CD4-positive, alpha-beta T cell (primary cell): ENCODE data around the gene COL24A1. TPM values are rescaled to one million over a fixed set of nuclear protein-coding genes. Genes with fewer than 3 reads are reported as not detected.

Source experiments
- ATAC-seq: fragments of 200-7000 bp; cut with Tn5 transposase; one replicate; pipeline ENCODE4 v1.10.0; 2022; ENCODE audit warnings: mild to moderate bottlenecking; ENCODE audit not compliant: poor library complexity
- CTCF ChIA-PET: fragments of 350-600 bp; sonication (Branson Sonifier 250); formaldehyde crosslinking; loops from one replicate; lab custom pipeline; 2021; ENCODE audit warnings: antibody characterized with exemption, inconsistent platforms; lab: Charles Lee
- POLR2A ChIA-PET: fragments of 350-600 bp; sonication (Branson Sonifier 250); formaldehyde crosslinking; loops from one replicate; lab custom pipeline; 2021; ENCODE audit warnings: antibody characterized with exemption, inconsistent platforms; lab: Charles Lee
- DNase-seq, 14 experiments: peaks; one replicate each; pipeline ENCODE4 v3.0.0-alpha.2; 2013 to 2020; ENCODE audit warnings: mixed read lengths in 2 of 14
- H3K27ac ChIP-seq, 2 donors: one replicate each; pipeline versions ENCODE4 v1.5.1 to v1.7.0; 2013; ENCODE audit warnings: low read length in 2 of 2, low read depth in 1 of 2, mild to moderate bottlenecking in 1 of 2
- H3K27me3 ChIP-seq, 2 experiments: 1 replicate in 1 of 2; 2 replicates in 1 of 2; pipeline versions ENCODE4 v1.6.1 to v1.7.0; 2013; ENCODE audit warnings: low read length in 2 of 2, control low read depth in 1 of 2, mild to moderate bottlenecking in 1 of 2, moderate library complexity in 1 of 2; ENCODE audit not compliant: insufficient read depth in 2 of 2, control insufficient read depth in 1 of 2
- H3K36me3 ChIP-seq: one replicate; pipeline ENCODE4 v1.6.1; 2013; ENCODE audit warnings: low read length, control low read depth; ENCODE audit not compliant: insufficient read depth
- H3K4me1 ChIP-seq: one replicate; pipeline ENCODE4 v1.6.1; 2013; ENCODE audit warnings: low read length, control low read depth; ENCODE audit not compliant: insufficient read depth
- H3K4me3 ChIP-seq: one replicate; pipeline ENCODE4 v1.5.1; 2013; ENCODE audit warnings: mild to moderate bottlenecking, low read length, moderate library complexity
- H3K9me3 ChIP-seq, 2 experiments: 1 replicate in 1 of 2; 2 replicates in 1 of 2; pipeline versions ENCODE4 v1.6.1 to v1.7.0; 2013; ENCODE audit warnings: low read length in 2 of 2, mild to moderate bottlenecking in 2 of 2, control low read depth in 1 of 2, moderate library complexity in 1 of 2; ENCODE audit not compliant: control insufficient read depth in 1 of 2, insufficient read depth in 1 of 2
- H3K27ac Mint-ChIP-seq: one replicate; pipeline ENCODE4 v1.8.0; 2020; ENCODE audit warnings: mixed read lengths
- H3K27me3 Mint-ChIP-seq: one replicate; pipeline ENCODE4 v1.8.0; 2021; ENCODE audit warnings: mixed read lengths
- H3K36me3 Mint-ChIP-seq: one replicate; pipeline ENCODE4 v1.8.0; 2021; ENCODE audit warnings: low read depth, mixed read lengths
- H3K4me1 Mint-ChIP-seq: one replicate; pipeline ENCODE4 v1.8.0; 2021; ENCODE audit warnings: low read depth, mixed read lengths
- H3K4me3 Mint-ChIP-seq: one replicate; pipeline ENCODE4 v1.8.0; 2020; ENCODE audit warnings: mild to moderate bottlenecking, mixed read lengths
- H3K9me3 Mint-ChIP-seq: one replicate; pipeline ENCODE4 v1.8.0; 2020; ENCODE audit warnings: mixed read lengths
- intact Hi-C, 2 experiments: fragments of 100-400 bp; cut with DNase I in 1 of 2; cut with micrococcal nuclease in 1 of 2; formaldehyde crosslinking; loops; one replicate each; pipeline versions ENCODE4 v1.15.1 to v1.9.0; 2023 to 2025; cut with DNase I, micrococcal nuclease
- total RNA-seq, 174 experiments: library from RNA in 2 of 174; stranded (reverse) in 2 of 174; gene quantifications; one replicate each; pipeline ENCODE4 v1.2.3 and lab custom pipeline; 2021 to 2026
- TF ChIP-seq, protein P1 (sequence below): fragments of 200-600 bp; IDR thresholded peaks from one replicate; pipeline ENCODE4 v1.8.0; 2022; ENCODE audit warnings: antibody characterized with exemption, mild to moderate bottlenecking

The COL24A1 gene
- total RNA-seq, 2 experiments from 2014 or later = 0.25 TPM; not detected in 1

DNA sequence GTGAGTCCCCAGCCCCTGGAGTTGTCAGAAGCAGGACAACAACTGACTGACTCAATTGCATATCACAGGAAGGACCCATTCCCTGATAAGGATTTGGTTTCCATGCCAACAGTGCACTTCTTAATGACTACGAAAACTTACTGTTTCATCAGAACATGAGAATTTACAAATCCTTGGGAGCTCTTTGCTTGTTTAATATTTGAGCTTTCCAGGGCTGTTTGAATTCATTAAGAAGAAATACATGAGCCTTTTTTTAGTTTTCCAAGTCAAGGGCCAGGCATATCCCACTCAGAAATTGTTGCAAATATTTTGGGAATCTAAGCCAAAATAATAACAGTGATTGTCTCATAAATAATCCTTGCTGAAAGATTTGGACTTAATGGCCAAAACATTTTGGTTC is 27.2 kb upstream of the COL24A1 start:
- DNase-seq (no peak), ATAC-seq (no peak)
- H3K36me3 ChIP-seq = no peaks in the 10 kb centered on the region
- TF ChIP-seq, protein P1, sequence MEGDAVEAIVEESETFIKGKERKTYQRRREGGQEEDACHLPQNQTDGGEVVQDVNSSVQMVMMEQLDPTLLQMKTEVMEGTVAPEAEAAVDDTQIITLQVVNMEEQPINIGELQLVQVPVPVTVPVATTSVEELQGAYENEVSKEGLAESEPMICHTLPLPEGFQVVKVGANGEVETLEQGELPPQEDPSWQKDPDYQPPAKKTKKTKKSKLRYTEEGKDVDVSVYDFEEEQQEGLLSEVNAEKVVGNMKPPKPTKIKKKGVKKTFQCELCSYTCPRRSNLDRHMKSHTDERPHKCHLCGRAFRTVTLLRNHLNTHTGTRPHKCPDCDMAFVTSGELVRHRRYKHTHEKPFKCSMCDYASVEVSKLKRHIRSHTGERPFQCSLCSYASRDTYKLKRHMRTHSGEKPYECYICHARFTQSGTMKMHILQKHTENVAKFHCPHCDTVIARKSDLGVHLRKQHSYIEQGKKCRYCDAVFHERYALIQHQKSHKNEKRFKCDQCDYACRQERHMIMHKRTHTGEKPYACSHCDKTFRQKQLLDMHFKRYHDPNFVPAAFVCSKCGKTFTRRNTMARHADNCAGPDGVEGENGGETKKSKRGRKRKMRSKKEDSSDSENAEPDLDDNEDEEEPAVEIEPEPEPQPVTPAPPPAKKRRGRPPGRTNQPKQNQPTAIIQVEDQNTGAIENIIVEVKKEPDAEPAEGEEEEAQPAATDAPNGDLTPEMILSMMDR = no peak
- H3K4me1 ChIP-seq = no peaks in the 10 kb centered on the region
- H3K4me3 ChIP-seq = no peak overlapping the region
- ChIA-PET CTCF (no interaction called here), POLR2A (no interaction called here)
- Mint-ChIP-seq H3K4me3 (no peak overlapping the region), H3K27ac (no peak overlapping the region), H3K9me3 (peaks cover 3% of the 10 kb centered on the region), H3K4me1 (no peaks in the 10 kb centered on the region), H3K27me3 (no peaks in the 10 kb centered on the region), H3K36me3 (no peaks in the 10 kb centered on the region)
- H3K9me3 ChIP-seq = peaks cover 0 to 5% of the 10 kb centered on the region in 2 experiments
- intact Hi-C loops = no loop called here
- H3K27me3 ChIP-seq = no peaks in the 10 kb centered on the region
- H3K27ac ChIP-seq = no peak overlapping the region

DNA sequence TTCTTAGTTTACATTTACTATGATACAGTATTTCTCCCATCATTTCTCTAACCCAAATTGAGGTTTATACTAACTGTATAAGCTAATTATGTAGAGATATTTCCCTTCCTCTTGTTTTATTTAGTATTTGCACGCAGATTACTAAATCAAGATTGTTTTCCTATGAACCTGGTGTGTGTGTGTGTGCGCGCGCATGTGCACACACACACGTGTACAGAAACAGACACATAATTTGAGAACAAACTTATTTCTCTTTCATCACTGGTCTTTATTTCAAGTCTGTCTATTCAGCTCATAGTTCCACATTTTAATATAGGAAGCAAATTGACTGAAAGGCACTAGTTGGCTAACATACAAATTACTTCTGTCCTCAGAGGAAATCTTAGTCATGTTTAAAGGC is 19.7 kb upstream of the COL24A1 start:
- Mint-ChIP-seq H3K27ac (no peak overlapping the region), H3K27me3 (no peaks in the 10 kb centered on the region), H3K36me3 (no peaks in the 10 kb centered on the region), H3K4me1 (no peaks in the 10 kb centered on the region), H3K9me3 (peaks cover 3% of the 10 kb centered on the region), H3K4me3 (no peak overlapping the region)
- Histone ChIP-seq H3K27ac (no peak overlapping the region), H3K4me1 (no peaks in the 10 kb centered on the region), H3K27me3 (no peaks in the 10 kb centered on the region), H3K36me3 (no peaks in the 10 kb centered on the region), H3K4me3 (no peak overlapping the region), H3K9me3 (no peaks in the 10 kb centered on the region)
- DNase-seq = no peak
- CTCF ChIA-PET = no interaction called here
- TF ChIP-seq, protein P1 = no peak
- ATAC-seq = no peak
- POLR2A ChIA-PET = no interaction called here
- intact Hi-C loops = no loop called here

DNA sequence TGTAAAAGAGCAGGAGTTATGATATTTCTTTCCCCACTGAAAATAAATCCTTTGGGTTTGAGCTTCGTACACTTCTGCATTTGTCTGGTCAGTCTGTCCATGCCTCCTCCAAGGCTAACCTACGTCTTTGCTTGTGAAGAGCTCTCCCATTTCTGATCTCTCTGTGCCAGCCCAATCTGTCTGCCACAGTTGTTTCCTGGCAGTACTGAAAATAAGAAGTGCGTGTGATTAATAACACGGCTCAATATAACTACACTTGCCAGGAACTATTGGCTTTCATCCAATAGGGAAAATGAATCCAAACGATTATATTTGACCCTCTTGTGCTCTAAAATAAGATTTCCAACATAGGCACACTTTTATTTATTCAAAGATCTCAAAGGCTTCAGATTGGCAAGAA is 19.2 kb upstream of the COL24A1 start:
- Histone ChIP-seq H3K4me3 (no peak overlapping the region), H3K27ac (no peak overlapping the region), H3K4me1 (no peaks in the 10 kb centered on the region), H3K9me3 (no peaks in the 10 kb centered on the region), H3K36me3 (no peaks in the 10 kb centered on the region), H3K27me3 (no peaks in the 10 kb centered on the region)
- Mint-ChIP-seq H3K36me3 (no peaks in the 10 kb centered on the region), H3K4me1 (no peaks in the 10 kb centered on the region), H3K27ac (no peak overlapping the region), H3K27me3 (no peaks in the 10 kb centered on the region), H3K9me3 (peaks cover 3% of the 10 kb centered on the region), H3K4me3 (no peak overlapping the region)
- DNase-seq = no peak
- CTCF ChIA-PET = no interaction called here
- ATAC-seq = no peak
- TF ChIP-seq, protein P1 = no peak
- POLR2A ChIA-PET = no interaction called here
- intact Hi-C loops = no loop called here
